Fibroblast of lung (primary cell): ENCODE measurements around the gene PRSS50.

Source experiments
- CTCF ChIP-seq, 2 donors: IDR thresholded peaks in 1 of 2; conservative IDR thresholded peaks in 1 of 2; 1 replicate in 1 of 2; 2 replicates in 1 of 2; pipeline ENCODE4 v1.5.1; 2011 to 2012; ENCODE audit warnings: low read length in 2 of 2, control low read depth in 1 of 2, inconsistent platforms in 1 of 2, low read depth in 1 of 2, mild to moderate bottlenecking in 1 of 2
- EZH2 ChIP-seq: IDR thresholded peaks from 2 replicates; pipeline ENCODE4 v1.5.1; 2012; ENCODE audit warnings: low read length, control low read depth, mild to moderate bottlenecking; ENCODE audit errors: missing control alignments

GRCh38 chr3:46702246-46703012 is 15.2 kb downstream of the PRSS50 start:
- TF ChIP-seq CTCF (conservative IDR thresholded peaks at IDR 0.05 in 1 of 2, IDR thresholded peaks at IDR 0.05 in 1 of 2; ENCODE audit: low read depth in 1 of 2, low read length in 2 of 2) = no peak
- no peak for TF ChIP-seq EZH2
